Astrocyte (in vitro differentiated cells and primary cell): ENCODE measurements around the gene CLEC1A. TPM values are rescaled to one million over a fixed set of nuclear protein-coding genes. Genes with fewer than 3 reads are reported as not detected.

Experiments used
- DNase-seq: peaks from one replicate; pipeline ENCODE4 v3.0.0-alpha.2; 2010; ENCODE audit warnings: low read depth
- FAIRE-seq: peaks from 2 replicates; lab custom pipeline; 2011; peaks lifted over from hg19 to GRCh38; lab: Jason Lieb, UNC
- H2AFZ ChIP-seq: 2 replicates; pipeline ENCODE4 v1.6.0; 2012; ENCODE audit warnings: low read depth, low read length, inconsistent platforms
- H3K27ac ChIP-seq: 2 replicates; pipeline ENCODE4 v1.5.1; 2011; ENCODE audit warnings: low read depth, low read length, inconsistent platforms
- H3K27me3 ChIP-seq: 2 replicates; pipeline ENCODE4 v1.6.0; 2011; ENCODE audit warnings: low read length, inconsistent platforms; ENCODE audit not compliant: insufficient read depth
- H3K36me3 ChIP-seq: 2 replicates; pipeline ENCODE4 v1.5.1; 2011; ENCODE audit warnings: low read length, inconsistent platforms; ENCODE audit not compliant: insufficient read depth
- H3K4me1 ChIP-seq: 2 replicates; pipeline ENCODE4 v1.5.1; 2011; ENCODE audit warnings: low read length, inconsistent platforms; ENCODE audit not compliant: insufficient read depth
- H3K4me2 ChIP-seq: 2 replicates; pipeline ENCODE4 v1.6.0; 2012; ENCODE audit warnings: low read length, inconsistent platforms
- H3K4me3 ChIP-seq: 2 replicates; pipeline ENCODE4 v1.5.1; 2011; ENCODE audit warnings: low read depth, mild to moderate bottlenecking, low read length, inconsistent platforms; ENCODE audit not compliant: insufficient read depth
- H3K79me2 ChIP-seq: 2 replicates; pipeline ENCODE4 v1.6.0; 2012; ENCODE audit warnings: mild to moderate bottlenecking, low read length, inconsistent platforms; ENCODE audit not compliant: insufficient read depth
- H3K9ac ChIP-seq: 2 replicates; pipeline ENCODE4 v1.6.0; 2012; ENCODE audit warnings: mild to moderate bottlenecking, low read length, inconsistent platforms
- H3K9me3 ChIP-seq: 2 replicates; pipeline ENCODE4 v1.5.1; 2012; ENCODE audit warnings: low read depth, mild to moderate bottlenecking, low read length, inconsistent platforms; ENCODE audit not compliant: insufficient read depth
- H4K20me1 ChIP-seq: 2 replicates; pipeline ENCODE4 v1.6.0; 2012; ENCODE audit warnings: low read length, inconsistent platforms; ENCODE audit not compliant: insufficient read depth
- H3K27ac Mint-ChIP-seq: one replicate; pipeline ENCODE4 v1.8.0; 2021; ENCODE audit warnings: mild to moderate bottlenecking, mixed read lengths; ENCODE audit not compliant: unreplicated experiment
- H3K27me3 Mint-ChIP-seq: one replicate; pipeline ENCODE4 v1.8.0; 2021; ENCODE audit warnings: low read depth, mixed read lengths; ENCODE audit not compliant: unreplicated experiment
- H3K36me3 Mint-ChIP-seq: one replicate; pipeline ENCODE4 v1.8.0; 2021; ENCODE audit warnings: low read depth, mixed read lengths; ENCODE audit not compliant: unreplicated experiment
- H3K4me1 Mint-ChIP-seq: one replicate; pipeline ENCODE4 v1.8.0; 2021; ENCODE audit warnings: low read depth, mixed read lengths; ENCODE audit not compliant: unreplicated experiment
- H3K4me3 Mint-ChIP-seq: one replicate; pipeline ENCODE4 v1.8.0; 2021; ENCODE audit warnings: mild to moderate bottlenecking, moderate library complexity, mixed read lengths; ENCODE audit not compliant: unreplicated experiment
- H3K9me3 Mint-ChIP-seq: one replicate; pipeline ENCODE4 v1.8.0; 2021; ENCODE audit warnings: mild to moderate bottlenecking, mixed read lengths; ENCODE audit not compliant: unreplicated experiment
- CTCF ChIP-seq: IDR thresholded peaks from 2 replicates; pipeline ENCODE4 v1.5.1; 2011; ENCODE audit warnings: low read depth, mild to moderate bottlenecking, inconsistent platforms, low read length, moderate library complexity; ENCODE audit not compliant: insufficient read depth
- EZH2 ChIP-seq: IDR thresholded peaks from 2 replicates; pipeline ENCODE4 v1.6.1; 2012; ENCODE audit warnings: mild to moderate bottlenecking, low read length, inconsistent platforms; ENCODE audit not compliant: insufficient read depth
- total RNA-seq: library from RNA; stranded (reverse); gene quantifications from 2 replicates; pipeline ENCODE4 v1.2.1, GENCODE V29; 2021

CLEC1A gene
- total RNA-seq, 1 donor from 2014 or later: not detected

GRCh38 chr12:10135126-10135525, 36.3 kb upstream of the CLEC1A start:
- peaks cover 2% of the 10 kb centered on the region for H3K9me3 Mint-ChIP-seq
- Histone ChIP-seq H3K4me3 (no peak overlapping the region), H3K9ac (no peak overlapping the region), H3K9me3 (no peaks in the 10 kb centered on the region), H3K27me3 (no peaks in the 10 kb centered on the region), H3K4me2 (no peak overlapping the region), H3K4me1 (no peaks in the 10 kb centered on the region), H3K36me3 (no peaks in the 10 kb centered on the region), H3K79me2 (no peaks in the 10 kb centered on the region), H3K27ac (no peak overlapping the region), H4K20me1 (no peaks in the 10 kb centered on the region), H2AFZ (no peak overlapping the region)
- H3K27me3 Mint-ChIP-seq: peaks cover 2% of the 10 kb centered on the region
- no peaks in the 10 kb centered on the region for H3K36me3 Mint-ChIP-seq
- DNase-seq (no peak), FAIRE-seq (no peak)
- no peak for TF ChIP-seq CTCF
- TF ChIP-seq EZH2: no peak
- no peak overlapping the region for H3K4me3 Mint-ChIP-seq
- no peak overlapping the region for H3K27ac Mint-ChIP-seq
- H3K4me1 Mint-ChIP-seq: peaks cover 4% of the 10 kb centered on the region

- Mint-ChIP-seq H3K9me3 (peaks cover 2% of the 10 kb centered on the region), H3K36me3 (no peaks in the 10 kb centered on the region), H3K4me1 (peaks cover 8% of the 10 kb centered on the region), H3K4me3 (no peak overlapping the region), H3K27me3 (peaks cover 2% of the 10 kb centered on the region), H3K27ac (no peak overlapping the region)
- no peak overlapping the region for H3K4me3 ChIP-seq
- H4K20me1 ChIP-seq: no peaks in the 10 kb centered on the region
- no peaks in the 10 kb centered on the region for H3K27me3 ChIP-seq
- no peak for FAIRE-seq
- H3K9ac ChIP-seq: no peak overlapping the region
- no peaks in the 10 kb centered on the region for H3K9me3 ChIP-seq
- DNase-seq: no peak
- H3K4me2 ChIP-seq: no peak overlapping the region
- H3K36me3 ChIP-seq: no peaks in the 10 kb centered on the region
- H3K27ac ChIP-seq: no peak overlapping the region
- TF ChIP-seq CTCF (no peak), EZH2 (no peak)
- H3K4me1 ChIP-seq: no peaks in the 10 kb centered on the region
- H3K79me2 ChIP-seq: no peaks in the 10 kb centered on the region
- H2AFZ ChIP-seq: no peak overlapping the region
These were observed 34.1 kb upstream of the CLEC1A start for GRCh38 chr12:10132850-10133370.

GRCh38 chr12:10131111-10131690, 32.4 kb upstream of the CLEC1A start:
- no peaks in the 10 kb centered on the region for H3K4me1 ChIP-seq
- Mint-ChIP-seq H3K4me3 (no peak overlapping the region), H3K9me3 (peaks cover 2% of the 10 kb centered on the region), H3K36me3 (no peaks in the 10 kb centered on the region), H3K27me3 (peaks cover 2% of the 10 kb centered on the region), H3K27ac (no peak overlapping the region), H3K4me1 (peaks cover 8% of the 10 kb centered on the region)
- no peak overlapping the region for H3K27ac ChIP-seq
- TF ChIP-seq CTCF: no peak
- TF ChIP-seq EZH2: no peak
- DNase-seq: no peak
- no peak overlapping the region for H3K9ac ChIP-seq
- H3K79me2 ChIP-seq: no peaks in the 10 kb centered on the region
- no peaks in the 10 kb centered on the region for H3K27me3 ChIP-seq
- no peaks in the 10 kb centered on the region for H4K20me1 ChIP-seq
- no peaks in the 10 kb centered on the region for H3K9me3 ChIP-seq
- no peak overlapping the region for H2AFZ ChIP-seq
- no peak overlapping the region for H3K4me2 ChIP-seq
- H3K36me3 ChIP-seq: no peaks in the 10 kb centered on the region
- no peak overlapping the region for H3K4me3 ChIP-seq
- no peak for FAIRE-seq
